Mesothelial cell of epicardium (in vitro differentiated cells): Measurements from ENCODE around the gene CXXC5. TPM values are rescaled to one million over a fixed set of nuclear protein-coding genes. Genes with fewer than 3 reads are reported as not detected.

Experiments
- DNase-seq, 2 experiments: peaks; one replicate each; pipeline ENCODE4 v3.0.0; 2021; ENCODE audit warnings: low spot score in 2 of 2; ENCODE audit not compliant: unreplicated experiment in 2 of 2
- H3K27ac Mint-ChIP-seq: 2 replicates; pipeline ENCODE4 v1.8.0; 2021; ENCODE audit warnings: mixed read lengths
- H3K27me3 Mint-ChIP-seq: 2 replicates; pipeline ENCODE4 v1.8.0; 2021; ENCODE audit warnings: low read depth, mixed read lengths
- H3K36me3 Mint-ChIP-seq: 2 replicates; pipeline ENCODE4 v1.8.0; 2021; ENCODE audit warnings: mixed read lengths
- H3K4me1 Mint-ChIP-seq: 2 replicates; pipeline ENCODE4 v1.8.0; 2021; ENCODE audit warnings: mixed read lengths
- H3K4me3 Mint-ChIP-seq: 2 replicates; pipeline ENCODE4 v1.8.0; 2021; ENCODE audit warnings: mild to moderate bottlenecking, moderate library complexity, mixed read lengths
- H3K9me3 Mint-ChIP-seq: 2 replicates; pipeline ENCODE4 v1.8.0; 2021; ENCODE audit warnings: mixed read lengths
- total RNA-seq: library from RNA; stranded (reverse); gene quantifications from 3 replicates; pipeline ENCODE4 v1.2.1, GENCODE V29; 2021
- TF ChIP-seq, protein P1 (sequence below): fragments of 200-600 bp; sonication (generic); IDR thresholded peaks from one replicate; pipeline ENCODE4 v1.5.0; 2021; ENCODE audit warnings: antibody characterized with exemption; ENCODE audit not compliant: unreplicated experiment

The CXXC5 gene
- total RNA-seq, 1 donor from 2014 or later: 37.4 TPM

DNA sequence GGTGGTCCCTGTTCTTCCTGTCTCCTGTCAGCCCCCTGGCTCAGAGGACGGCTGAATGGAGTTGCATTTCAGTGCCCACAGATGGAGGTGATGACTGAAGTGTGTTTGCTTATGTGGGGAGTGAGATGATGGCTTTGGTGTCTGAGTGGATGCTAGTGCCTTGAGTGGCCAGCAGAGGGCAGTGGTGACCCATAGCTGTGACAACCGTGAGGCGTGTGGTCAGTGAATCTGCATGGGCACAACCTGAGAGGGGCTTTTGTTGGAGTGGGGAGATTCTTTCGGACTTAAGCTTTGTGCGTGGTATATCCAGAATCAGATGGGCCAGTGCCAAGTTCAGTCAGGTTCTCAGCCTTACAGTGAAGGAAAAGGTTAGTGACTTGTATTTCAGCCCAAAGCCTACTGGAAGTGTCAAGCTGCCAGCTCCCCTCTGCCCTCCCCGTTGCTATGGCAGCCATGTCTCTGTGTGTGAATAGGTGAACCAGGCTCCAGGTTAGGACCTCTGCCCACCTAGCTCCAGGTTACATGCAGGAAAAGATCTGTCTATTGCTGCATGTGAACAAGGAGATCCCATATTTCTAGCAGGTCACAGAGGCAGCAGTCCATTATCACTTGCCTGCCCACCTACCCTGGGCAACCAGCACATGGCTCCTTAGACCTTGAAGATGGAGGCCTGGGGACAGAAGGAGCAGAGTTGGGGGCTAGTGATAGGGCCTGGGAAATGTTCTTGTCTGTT is 14.7 kb upstream of the CXXC5 start:
- peaks cover 36% of the 10 kb centered on the region for H3K4me1 Mint-ChIP-seq
- TF ChIP-seq, protein P1, sequence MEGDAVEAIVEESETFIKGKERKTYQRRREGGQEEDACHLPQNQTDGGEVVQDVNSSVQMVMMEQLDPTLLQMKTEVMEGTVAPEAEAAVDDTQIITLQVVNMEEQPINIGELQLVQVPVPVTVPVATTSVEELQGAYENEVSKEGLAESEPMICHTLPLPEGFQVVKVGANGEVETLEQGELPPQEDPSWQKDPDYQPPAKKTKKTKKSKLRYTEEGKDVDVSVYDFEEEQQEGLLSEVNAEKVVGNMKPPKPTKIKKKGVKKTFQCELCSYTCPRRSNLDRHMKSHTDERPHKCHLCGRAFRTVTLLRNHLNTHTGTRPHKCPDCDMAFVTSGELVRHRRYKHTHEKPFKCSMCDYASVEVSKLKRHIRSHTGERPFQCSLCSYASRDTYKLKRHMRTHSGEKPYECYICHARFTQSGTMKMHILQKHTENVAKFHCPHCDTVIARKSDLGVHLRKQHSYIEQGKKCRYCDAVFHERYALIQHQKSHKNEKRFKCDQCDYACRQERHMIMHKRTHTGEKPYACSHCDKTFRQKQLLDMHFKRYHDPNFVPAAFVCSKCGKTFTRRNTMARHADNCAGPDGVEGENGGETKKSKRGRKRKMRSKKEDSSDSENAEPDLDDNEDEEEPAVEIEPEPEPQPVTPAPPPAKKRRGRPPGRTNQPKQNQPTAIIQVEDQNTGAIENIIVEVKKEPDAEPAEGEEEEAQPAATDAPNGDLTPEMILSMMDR: peak; percentile 89
- no peak overlapping the region for H3K4me3 Mint-ChIP-seq
- no peak overlapping the region for H3K27ac Mint-ChIP-seq
- H3K9me3 Mint-ChIP-seq: no peaks in the 10 kb centered on the region
- DNase-seq: peak in 1 of 2 experiments; percentile 76
- H3K36me3 Mint-ChIP-seq: peaks cover 2% of the 10 kb centered on the region
- H3K27me3 Mint-ChIP-seq: no peaks in the 10 kb centered on the region

DNA sequence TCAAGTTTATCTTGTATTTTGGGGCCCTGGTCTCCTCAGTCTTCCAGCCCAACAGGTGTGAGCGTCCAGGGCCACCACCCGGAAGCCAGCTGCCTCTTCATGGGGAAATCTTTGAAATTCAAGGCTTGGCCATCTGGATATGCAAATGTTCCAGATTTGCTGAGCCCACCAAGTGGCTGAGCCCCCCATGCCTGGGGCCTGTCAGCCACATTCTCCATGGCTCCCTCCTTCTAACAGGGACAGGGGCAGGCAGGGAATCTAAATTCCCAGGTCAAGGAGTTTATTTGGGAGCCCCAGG is 14.2 kb upstream of the CXXC5 start:
- Mint-ChIP-seq H3K36me3 (peaks cover 2% of the 10 kb centered on the region), H3K9me3 (no peaks in the 10 kb centered on the region), H3K27me3 (no peaks in the 10 kb centered on the region), H3K4me3 (no peak overlapping the region), H3K4me1 (peaks cover 41% of the 10 kb centered on the region), H3K27ac (no peak overlapping the region)
- TF ChIP-seq, protein P1: no peak
- DNase-seq: no peak

DNA sequence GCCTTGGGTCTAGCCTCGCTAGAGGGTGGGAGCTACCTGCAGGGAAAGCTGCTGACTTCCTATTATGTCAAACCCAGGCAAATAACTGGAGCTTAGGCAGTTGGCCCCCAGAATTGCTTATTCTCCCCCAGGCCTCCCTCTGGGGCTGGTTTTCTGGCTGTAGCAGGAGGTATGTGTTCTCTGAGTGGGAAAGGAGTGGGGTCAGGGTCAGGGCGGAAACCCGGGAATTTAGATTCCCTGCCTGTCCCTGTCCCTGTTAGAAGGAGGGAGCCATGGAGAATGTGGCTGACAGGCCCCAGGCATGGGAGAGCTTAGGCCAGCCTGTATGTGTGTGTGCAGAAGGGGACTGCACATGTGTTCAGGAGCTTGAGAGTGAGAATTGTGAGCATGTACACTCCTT is 13.6 kb upstream of the CXXC5 start:
- TF ChIP-seq, protein P1: no peak
- no peak overlapping the region for H3K27ac Mint-ChIP-seq
- H3K27me3 Mint-ChIP-seq: no peaks in the 10 kb centered on the region
- peaks cover 37% of the 10 kb centered on the region for H3K4me1 Mint-ChIP-seq
- DNase-seq: no peak
- peaks cover 2% of the 10 kb centered on the region for H3K36me3 Mint-ChIP-seq
- no peaks in the 10 kb centered on the region for H3K9me3 Mint-ChIP-seq
- no peak overlapping the region for H3K4me3 Mint-ChIP-seq

DNA sequence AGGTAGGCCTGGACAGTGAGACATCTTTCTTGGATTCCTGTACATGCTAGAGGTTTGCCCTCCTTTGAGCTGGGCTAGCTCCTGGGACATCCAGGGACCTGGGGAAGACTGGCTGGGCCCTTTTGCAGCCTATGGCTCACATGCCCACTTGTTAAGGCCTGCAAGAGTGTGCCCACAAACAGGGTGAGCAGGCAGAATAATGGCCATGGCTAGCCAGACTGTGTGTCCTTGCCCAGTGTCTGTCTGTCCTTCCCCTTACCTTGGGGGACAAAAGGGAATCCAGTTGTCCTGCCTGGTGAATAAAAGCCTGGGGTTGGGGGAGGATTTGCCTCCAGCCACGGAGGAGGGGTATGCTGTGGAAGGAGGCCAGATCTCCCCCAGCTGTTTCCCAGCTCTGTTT is 13.0 kb upstream of the CXXC5 start:
- Mint-ChIP-seq H3K4me1 (peaks cover 33% of the 10 kb centered on the region), H3K36me3 (peaks cover 1% of the 10 kb centered on the region), H3K4me3 (no peak overlapping the region), H3K9me3 (no peaks in the 10 kb centered on the region), H3K27me3 (no peaks in the 10 kb centered on the region), H3K27ac (no peak overlapping the region)
- TF ChIP-seq, protein P1: no peak
- DNase-seq: no peak

DNA sequence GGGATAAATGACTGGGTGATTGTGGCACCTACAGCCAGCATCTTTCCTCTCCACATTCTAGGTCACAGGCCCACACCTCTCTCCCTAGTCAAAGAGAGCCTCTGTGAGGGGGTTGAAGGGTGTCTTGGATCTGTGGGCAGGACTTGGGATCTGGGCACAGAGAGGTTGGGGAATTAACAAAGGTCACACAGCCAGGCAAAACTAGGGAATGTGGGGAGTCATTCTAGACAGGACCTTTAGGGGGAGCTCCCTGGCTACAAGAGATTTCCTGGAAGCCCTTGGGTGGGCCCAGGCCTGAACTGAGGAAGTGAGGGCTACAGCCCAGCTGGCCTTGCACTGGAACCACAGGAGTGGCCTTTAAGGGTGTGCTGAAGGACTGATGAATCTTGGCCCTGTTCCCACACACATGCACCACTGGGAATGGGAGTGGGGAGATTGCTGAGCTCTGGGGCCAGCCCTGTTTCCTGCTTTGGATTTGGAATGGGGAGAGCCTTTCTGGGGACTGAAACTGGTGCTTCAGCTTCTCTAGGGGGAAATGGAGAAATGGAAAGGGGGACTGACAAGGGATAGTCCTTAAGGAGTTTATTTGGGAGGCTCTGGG is 12.4 kb upstream of the CXXC5 start:
- H3K27ac Mint-ChIP-seq: peak overlapping the region; percentile 70
- peak overlapping the region; percentile 25 for H3K4me3 Mint-ChIP-seq
- H3K9me3 Mint-ChIP-seq: no peaks in the 10 kb centered on the region
- DNase-seq: no peak
- peaks cover 36% of the 10 kb centered on the region for H3K4me1 Mint-ChIP-seq
- TF ChIP-seq, protein P1: no peak
- H3K27me3 Mint-ChIP-seq: no peaks in the 10 kb centered on the region
- no peaks in the 10 kb centered on the region for H3K36me3 Mint-ChIP-seq
